SK-N-SH (cell line): ENCODE results near the gene SLC41A2.

Experiments
- EP300 ChIP-seq, 2 experiments: IDR thresholded peaks; 2 replicates each; pipeline versions ENCODE4 v1.4.0 to v1.6.1; 2012; ENCODE audit warnings: borderline replicate concordance in 1 of 2, low read depth in 1 of 2, low read length in 1 of 2
- EZH2phosphoT487 ChIP-seq: fragments of 200-600 bp; sonication (generic); IDR thresholded peaks from 2 replicates; pipeline ENCODE4 v1.6.1; 2017; ENCODE audit warnings: low read depth, mixed run types, mild to moderate bottlenecking, antibody characterized with exemption, moderate library complexity, borderline replicate concordance
- JUND ChIP-seq: IDR thresholded peaks from 2 replicates; pipeline ENCODE4 v1.4.0; 2012
- POLR2AphosphoS5 ChIP-seq: IDR thresholded peaks from 2 replicates; pipeline ENCODE4 v1.6.1; 2012; ENCODE audit warnings: low read depth, low read length
- SMC3 ChIP-seq: IDR thresholded peaks from 2 replicates; pipeline ENCODE4 v1.6.1; 2012; ENCODE audit warnings: low read depth, low read length, improper control_type of control experiment
- YY1 ChIP-seq: IDR thresholded peaks from 2 replicates; pipeline ENCODE4 v1.4.0; 2012; ENCODE audit warnings: low read depth, mild to moderate bottlenecking
- TF ChIP-seq, protein P1 (sequence below): fragments of 200-600 bp; sonication (generic); IDR thresholded peaks from 2 replicates; pipeline ENCODE4 v1.6.1; 2017; ENCODE audit warnings: antibody characterized with exemption, mild to moderate bottlenecking, moderate library complexity
- TF ChIP-seq, protein P2 (sequence below): fragments of 150-350 bp; IDR thresholded peaks from 2 replicates; pipeline ENCODE4 v1.6.1; 2016; ENCODE audit warnings: mild to moderate bottlenecking, low read depth, low read length
- TF ChIP-seq, protein P3 (sequence below): fragments of 150-350 bp; IDR thresholded peaks from 2 replicates; pipeline ENCODE4 v1.6.1; 2017; ENCODE audit warnings: antibody characterized with exemption, low read length, low read depth, borderline replicate concordance
- TF ChIP-seq, protein P4 (sequence below): IDR thresholded peaks from 2 replicates; pipeline ENCODE4 v1.6.1; 2012; ENCODE audit warnings: mild to moderate bottlenecking, low read depth, low read length, moderate library complexity

DNA sequence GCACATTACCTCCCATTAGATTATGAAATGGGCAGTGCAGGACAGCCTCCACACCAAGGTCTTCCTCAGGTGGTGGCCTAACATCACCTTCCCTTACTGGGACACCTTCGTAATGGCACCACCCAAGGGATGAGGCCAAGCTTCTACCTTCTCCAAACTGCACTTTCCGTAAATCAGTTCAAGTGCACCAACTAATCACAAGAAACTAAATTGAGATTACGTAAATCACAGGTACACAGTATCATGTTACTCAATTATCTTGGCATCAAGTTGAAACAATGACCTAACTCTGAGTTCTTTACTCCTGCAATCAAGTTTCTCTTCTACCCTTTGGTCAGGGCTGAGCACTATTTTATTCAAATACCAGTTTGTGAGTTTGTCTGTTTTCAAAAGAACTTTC is 13.8 kb downstream of the SLC41A2 start:
- TF ChIP-seq, protein P1, sequence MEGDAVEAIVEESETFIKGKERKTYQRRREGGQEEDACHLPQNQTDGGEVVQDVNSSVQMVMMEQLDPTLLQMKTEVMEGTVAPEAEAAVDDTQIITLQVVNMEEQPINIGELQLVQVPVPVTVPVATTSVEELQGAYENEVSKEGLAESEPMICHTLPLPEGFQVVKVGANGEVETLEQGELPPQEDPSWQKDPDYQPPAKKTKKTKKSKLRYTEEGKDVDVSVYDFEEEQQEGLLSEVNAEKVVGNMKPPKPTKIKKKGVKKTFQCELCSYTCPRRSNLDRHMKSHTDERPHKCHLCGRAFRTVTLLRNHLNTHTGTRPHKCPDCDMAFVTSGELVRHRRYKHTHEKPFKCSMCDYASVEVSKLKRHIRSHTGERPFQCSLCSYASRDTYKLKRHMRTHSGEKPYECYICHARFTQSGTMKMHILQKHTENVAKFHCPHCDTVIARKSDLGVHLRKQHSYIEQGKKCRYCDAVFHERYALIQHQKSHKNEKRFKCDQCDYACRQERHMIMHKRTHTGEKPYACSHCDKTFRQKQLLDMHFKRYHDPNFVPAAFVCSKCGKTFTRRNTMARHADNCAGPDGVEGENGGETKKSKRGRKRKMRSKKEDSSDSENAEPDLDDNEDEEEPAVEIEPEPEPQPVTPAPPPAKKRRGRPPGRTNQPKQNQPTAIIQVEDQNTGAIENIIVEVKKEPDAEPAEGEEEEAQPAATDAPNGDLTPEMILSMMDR = no peak
- TF ChIP-seq EZH2phosphoT487 (no peak), JUND (no peak), POLR2AphosphoS5 (no peak), YY1 (no peak), SMC3 (no peak), EP300 (IDR thresholded peaks at IDR 0.05; ENCODE audit: borderline replicate concordance in 1 of 2, low read depth in 1 of 2, low read length in 1 of 2) (no peak)
- TF ChIP-seq, protein P2, sequence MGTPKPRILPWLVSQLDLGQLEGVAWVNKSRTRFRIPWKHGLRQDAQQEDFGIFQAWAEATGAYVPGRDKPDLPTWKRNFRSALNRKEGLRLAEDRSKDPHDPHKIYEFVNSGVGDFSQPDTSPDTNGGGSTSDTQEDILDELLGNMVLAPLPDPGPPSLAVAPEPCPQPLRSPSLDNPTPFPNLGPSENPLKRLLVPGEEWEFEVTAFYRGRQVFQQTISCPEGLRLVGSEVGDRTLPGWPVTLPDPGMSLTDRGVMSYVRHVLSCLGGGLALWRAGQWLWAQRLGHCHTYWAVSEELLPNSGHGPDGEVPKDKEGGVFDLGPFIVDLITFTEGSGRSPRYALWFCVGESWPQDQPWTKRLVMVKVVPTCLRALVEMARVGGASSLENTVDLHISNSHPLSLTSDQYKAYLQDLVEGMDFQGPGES = no peak
- TF ChIP-seq, protein P3, sequence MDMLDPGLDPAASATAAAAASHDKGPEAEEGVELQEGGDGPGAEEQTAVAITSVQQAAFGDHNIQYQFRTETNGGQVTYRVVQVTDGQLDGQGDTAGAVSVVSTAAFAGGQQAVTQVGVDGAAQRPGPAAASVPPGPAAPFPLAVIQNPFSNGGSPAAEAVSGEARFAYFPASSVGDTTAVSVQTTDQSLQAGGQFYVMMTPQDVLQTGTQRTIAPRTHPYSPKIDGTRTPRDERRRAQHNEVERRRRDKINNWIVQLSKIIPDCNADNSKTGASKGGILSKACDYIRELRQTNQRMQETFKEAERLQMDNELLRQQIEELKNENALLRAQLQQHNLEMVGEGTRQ = no peak
- TF ChIP-seq, protein P4, sequence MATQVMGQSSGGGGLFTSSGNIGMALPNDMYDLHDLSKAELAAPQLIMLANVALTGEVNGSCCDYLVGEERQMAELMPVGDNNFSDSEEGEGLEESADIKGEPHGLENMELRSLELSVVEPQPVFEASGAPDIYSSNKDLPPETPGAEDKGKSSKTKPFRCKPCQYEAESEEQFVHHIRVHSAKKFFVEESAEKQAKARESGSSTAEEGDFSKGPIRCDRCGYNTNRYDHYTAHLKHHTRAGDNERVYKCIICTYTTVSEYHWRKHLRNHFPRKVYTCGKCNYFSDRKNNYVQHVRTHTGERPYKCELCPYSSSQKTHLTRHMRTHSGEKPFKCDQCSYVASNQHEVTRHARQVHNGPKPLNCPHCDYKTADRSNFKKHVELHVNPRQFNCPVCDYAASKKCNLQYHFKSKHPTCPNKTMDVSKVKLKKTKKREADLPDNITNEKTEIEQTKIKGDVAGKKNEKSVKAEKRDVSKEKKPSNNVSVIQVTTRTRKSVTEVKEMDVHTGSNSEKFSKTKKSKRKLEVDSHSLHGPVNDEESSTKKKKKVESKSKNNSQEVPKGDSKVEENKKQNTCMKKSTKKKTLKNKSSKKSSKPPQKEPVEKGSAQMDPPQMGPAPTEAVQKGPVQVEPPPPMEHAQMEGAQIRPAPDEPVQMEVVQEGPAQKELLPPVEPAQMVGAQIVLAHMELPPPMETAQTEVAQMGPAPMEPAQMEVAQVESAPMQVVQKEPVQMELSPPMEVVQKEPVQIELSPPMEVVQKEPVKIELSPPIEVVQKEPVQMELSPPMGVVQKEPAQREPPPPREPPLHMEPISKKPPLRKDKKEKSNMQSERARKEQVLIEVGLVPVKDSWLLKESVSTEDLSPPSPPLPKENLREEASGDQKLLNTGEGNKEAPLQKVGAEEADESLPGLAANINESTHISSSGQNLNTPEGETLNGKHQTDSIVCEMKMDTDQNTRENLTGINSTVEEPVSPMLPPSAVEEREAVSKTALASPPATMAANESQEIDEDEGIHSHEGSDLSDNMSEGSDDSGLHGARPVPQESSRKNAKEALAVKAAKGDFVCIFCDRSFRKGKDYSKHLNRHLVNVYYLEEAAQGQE = no peak
